Measurements from ENCODE around the gene BCAS1. TPM values are rescaled to one million over a fixed set of nuclear protein-coding genes. Genes with fewer than 3 reads are reported as not detected.

BCAS1 gene
- total RNA-seq, 1 donor from 2014 or later = 2.1 TPM

DNA sequence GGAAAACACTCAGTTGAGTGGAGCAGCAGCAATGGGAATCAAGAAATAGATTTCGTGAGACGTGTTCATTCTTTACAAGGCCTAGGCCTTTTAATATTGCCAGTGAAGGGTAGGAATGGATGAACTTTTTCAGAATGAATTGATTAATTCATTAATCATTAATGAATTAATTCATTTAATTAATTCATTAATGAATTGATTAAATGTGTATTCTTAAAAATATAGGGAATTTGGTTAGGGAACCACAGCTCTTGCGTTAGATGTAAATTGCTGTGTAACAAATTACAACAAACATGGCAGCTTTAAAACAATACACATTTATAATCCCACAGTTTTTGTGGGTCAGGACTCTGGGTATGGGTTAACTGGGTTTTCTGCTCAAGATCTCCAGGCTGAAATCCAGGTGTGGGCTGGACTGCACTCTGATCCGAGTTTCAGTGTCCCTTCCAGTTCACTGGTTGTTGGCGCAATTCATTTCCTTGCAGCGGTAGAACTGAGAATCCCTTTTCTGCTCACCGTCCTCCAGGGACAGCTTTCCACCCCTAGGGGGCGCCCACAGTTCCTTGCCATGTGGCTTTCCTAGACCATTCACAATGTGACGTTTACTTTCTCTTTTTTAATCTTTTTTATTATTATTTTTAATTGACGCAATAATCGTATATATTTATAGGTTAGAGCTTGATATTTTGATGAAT lies 32.8 kb upstream of the BCAS1 start:
- Histone ChIP-seq H3K4me1 (ENCODE audit: control insufficient read depth in 3 of 3, insufficient read depth in 3 of 3, low read length in 3 of 3) (no peaks in the 10 kb centered on the region), H3K27ac (ENCODE audit: low read depth, low read length) (no peak overlapping the region), H3K9ac (ENCODE audit: low read depth in 1 of 3, low read length in 3 of 3) (no peak overlapping the region), H3K4me3 (ENCODE audit: low read length in 3 of 3) (no peak overlapping the region), H3K36me3 (ENCODE audit: control insufficient read depth in 3 of 3, insufficient read depth in 3 of 3, low read length in 3 of 3) (no peaks in the 10 kb centered on the region), H3K27me3 (ENCODE audit: control insufficient read depth in 3 of 3, insufficient read depth in 3 of 3, low read length in 3 of 3) (peaks cover 0 to 10% (median 3%) of the 10 kb centered on the region in 3 donors), H3K9me3 (ENCODE audit: control insufficient read depth in 3 of 3, low read length in 3 of 3) (no peaks in the 10 kb centered on the region)

DNA sequence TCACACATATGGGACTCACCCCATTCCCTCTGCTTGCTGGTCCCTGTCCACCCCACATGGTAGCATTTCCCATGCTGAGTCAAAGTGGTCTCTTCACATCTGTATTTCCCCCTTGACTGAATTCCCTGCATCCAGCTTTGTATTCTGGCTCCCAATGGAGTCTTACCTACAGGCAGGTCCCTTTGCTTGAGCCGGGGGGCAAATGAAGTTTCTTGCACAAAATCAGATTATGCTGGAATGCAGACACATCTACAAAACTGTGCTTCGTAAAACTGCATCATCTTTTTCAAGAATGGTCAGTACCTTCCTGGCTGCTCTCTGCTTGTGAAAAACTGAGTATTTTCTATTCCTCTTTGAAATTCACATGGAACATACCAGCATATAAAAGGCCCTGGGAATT lies 32.1 kb upstream of the BCAS1 start:
- H3K4me3 ChIP-seq (ENCODE audit: low read length in 3 of 3) = no peak overlapping the region
- H3K27me3 ChIP-seq (ENCODE audit: control insufficient read depth in 3 of 3, insufficient read depth in 3 of 3, low read length in 3 of 3) = peaks cover 0 to 10% (median 3%) of the 10 kb centered on the region in 3 donors
- no peak overlapping the region for H3K9ac ChIP-seq (ENCODE audit: low read depth in 1 of 3, low read length in 3 of 3)
- no peaks in the 10 kb centered on the region for H3K36me3 ChIP-seq (ENCODE audit: control insufficient read depth in 3 of 3, insufficient read depth in 3 of 3, low read length in 3 of 3)
- H3K27ac ChIP-seq (ENCODE audit: low read depth, low read length) = no peak overlapping the region
- H3K9me3 ChIP-seq (ENCODE audit: control insufficient read depth in 3 of 3, low read length in 3 of 3) = no peaks in the 10 kb centered on the region
- H3K4me1 ChIP-seq (ENCODE audit: control insufficient read depth in 3 of 3, insufficient read depth in 3 of 3, low read length in 3 of 3) = no peaks in the 10 kb centered on the region

DNA sequence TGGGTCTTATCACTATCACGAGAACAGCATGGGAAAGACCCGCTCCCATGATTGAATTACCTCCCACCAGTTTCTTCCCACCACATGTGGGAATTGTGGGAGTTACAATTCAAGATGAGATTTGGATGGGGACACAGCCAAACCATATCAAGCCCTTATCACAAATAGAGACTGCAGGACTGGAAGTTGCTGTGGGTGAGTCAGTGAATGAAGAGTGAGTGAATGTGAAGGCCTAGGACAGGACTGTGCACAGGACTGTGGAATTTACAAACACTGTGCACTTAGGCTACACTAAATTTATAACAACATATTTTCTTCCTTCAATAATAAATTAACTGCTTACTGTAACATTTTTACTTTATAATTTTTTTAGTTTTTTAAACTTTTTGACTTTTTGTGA lies 30.2 kb upstream of the BCAS1 start:
- H3K4me3 ChIP-seq (ENCODE audit: low read length in 3 of 3) = no peak overlapping the region
- H3K9ac ChIP-seq (ENCODE audit: low read depth in 1 of 3, low read length in 3 of 3) = no peak overlapping the region
- peaks cover 3 to 10% (median 3%) of the 10 kb centered on the region in 3 donors for H3K27me3 ChIP-seq (ENCODE audit: control insufficient read depth in 3 of 3, insufficient read depth in 3 of 3, low read length in 3 of 3)
- H3K27ac ChIP-seq (ENCODE audit: low read depth, low read length) = no peak overlapping the region
- H3K4me1 ChIP-seq (ENCODE audit: control insufficient read depth in 3 of 3, insufficient read depth in 3 of 3, low read length in 3 of 3) = no peaks in the 10 kb centered on the region
- H3K36me3 ChIP-seq (ENCODE audit: control insufficient read depth in 3 of 3, insufficient read depth in 3 of 3, low read length in 3 of 3) = no peaks in the 10 kb centered on the region
- H3K9me3 ChIP-seq (ENCODE audit: control insufficient read depth in 3 of 3, low read length in 3 of 3) = no peaks in the 10 kb centered on the region

DNA sequence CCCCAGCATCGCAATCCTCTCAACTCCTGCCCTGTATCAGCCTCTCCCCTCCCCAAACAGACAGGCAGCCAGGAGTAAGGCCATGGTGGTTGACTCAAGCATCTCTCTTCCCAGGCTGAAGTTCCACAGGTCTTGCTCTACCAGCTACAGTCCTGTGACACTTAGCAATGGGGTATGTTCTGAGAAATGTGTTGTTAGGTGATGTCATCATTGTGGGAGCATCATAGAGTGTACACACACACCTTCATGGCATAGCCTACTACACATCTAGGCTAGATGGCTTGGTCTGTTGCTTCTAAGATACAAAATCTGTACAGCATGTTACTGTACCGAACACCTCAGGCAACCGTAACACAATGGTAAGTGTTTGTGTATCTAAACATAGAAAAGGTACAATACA lies 29.5 kb upstream of the BCAS1 start:
- Histone ChIP-seq H3K9ac (ENCODE audit: low read depth in 1 of 3, low read length in 3 of 3) (no peak overlapping the region), H3K4me1 (ENCODE audit: control insufficient read depth in 3 of 3, insufficient read depth in 3 of 3, low read length in 3 of 3) (no peaks in the 10 kb centered on the region), H3K4me3 (ENCODE audit: low read length in 3 of 3) (no peak overlapping the region), H3K36me3 (ENCODE audit: control insufficient read depth in 3 of 3, insufficient read depth in 3 of 3, low read length in 3 of 3) (no peaks in the 10 kb centered on the region), H3K9me3 (ENCODE audit: control insufficient read depth in 3 of 3, low read length in 3 of 3) (no peaks in the 10 kb centered on the region), H3K27ac (ENCODE audit: low read depth, low read length) (no peak overlapping the region), H3K27me3 (ENCODE audit: control insufficient read depth in 3 of 3, insufficient read depth in 3 of 3, low read length in 3 of 3) (peaks cover 3 to 10% (median 3%) of the 10 kb centered on the region in 3 donors)

DNA sequence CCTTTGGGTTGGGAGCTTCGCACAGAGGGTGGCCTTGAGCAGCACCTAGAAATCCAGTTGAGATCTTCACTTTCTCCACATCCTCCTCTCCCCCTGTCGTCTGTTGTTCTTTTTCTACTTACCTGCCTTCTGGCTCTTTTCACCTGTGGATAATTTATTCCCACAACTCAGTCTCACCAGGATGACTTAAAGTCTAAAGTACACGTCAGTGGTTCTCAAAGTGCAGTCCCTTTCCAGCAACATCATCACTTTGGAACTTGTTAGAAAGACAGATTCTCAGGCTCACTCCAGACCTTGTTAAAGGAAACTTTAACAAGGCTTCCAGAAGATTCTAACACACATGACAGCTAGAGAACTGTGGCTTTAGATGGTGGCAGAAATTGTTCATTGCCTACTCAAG lies 27.7 kb upstream of the BCAS1 start:
- Histone ChIP-seq H3K27ac (ENCODE audit: low read depth, low read length) (no peak overlapping the region), H3K36me3 (ENCODE audit: control insufficient read depth in 3 of 3, insufficient read depth in 3 of 3, low read length in 3 of 3) (no peaks in the 10 kb centered on the region), H3K27me3 (ENCODE audit: control insufficient read depth in 3 of 3, insufficient read depth in 3 of 3, low read length in 3 of 3) (peaks cover 3 to 7% (median 3%) of the 10 kb centered on the region in 3 donors), H3K9ac (ENCODE audit: low read depth in 1 of 3, low read length in 3 of 3) (no peak overlapping the region), H3K4me3 (ENCODE audit: low read length in 3 of 3) (no peak overlapping the region), H3K4me1 (ENCODE audit: control insufficient read depth in 3 of 3, insufficient read depth in 3 of 3, low read length in 3 of 3) (no peaks in the 10 kb centered on the region), H3K9me3 (ENCODE audit: control insufficient read depth in 3 of 3, low read length in 3 of 3) (no peaks in the 10 kb centered on the region)

DNA sequence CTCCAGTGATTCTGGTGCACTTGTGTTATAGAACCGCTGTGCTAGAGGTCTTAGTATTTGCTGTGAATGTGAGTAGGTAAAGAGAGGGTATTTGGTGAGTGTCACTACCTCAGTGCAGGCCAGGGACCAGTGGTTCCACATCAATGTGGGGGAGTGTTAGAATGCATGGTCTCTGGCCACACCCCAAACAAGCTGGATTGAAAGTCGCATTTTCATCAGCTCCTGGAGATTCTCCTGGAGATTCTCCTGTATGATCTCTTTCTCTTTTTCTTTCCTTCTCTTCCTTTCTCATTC lies 26.8 kb upstream of the BCAS1 start:
- H3K9ac ChIP-seq (ENCODE audit: low read depth in 1 of 3, low read length in 3 of 3) = no peak overlapping the region
- no peaks in the 10 kb centered on the region for H3K36me3 ChIP-seq (ENCODE audit: control insufficient read depth in 3 of 3, insufficient read depth in 3 of 3, low read length in 3 of 3)
- no peaks in the 10 kb centered on the region for H3K9me3 ChIP-seq (ENCODE audit: control insufficient read depth in 3 of 3, low read length in 3 of 3)
- no peak overlapping the region for H3K27ac ChIP-seq (ENCODE audit: low read depth, low read length)
- no peaks in the 10 kb centered on the region for H3K4me1 ChIP-seq (ENCODE audit: control insufficient read depth in 3 of 3, insufficient read depth in 3 of 3, low read length in 3 of 3)
- H3K27me3 ChIP-seq (ENCODE audit: control insufficient read depth in 3 of 3, insufficient read depth in 3 of 3, low read length in 3 of 3) = peaks cover 0 to 7% (median 3%) of the 10 kb centered on the region in 3 donors
- no peak overlapping the region for H3K4me3 ChIP-seq (ENCODE audit: low read length in 3 of 3)

DNA sequence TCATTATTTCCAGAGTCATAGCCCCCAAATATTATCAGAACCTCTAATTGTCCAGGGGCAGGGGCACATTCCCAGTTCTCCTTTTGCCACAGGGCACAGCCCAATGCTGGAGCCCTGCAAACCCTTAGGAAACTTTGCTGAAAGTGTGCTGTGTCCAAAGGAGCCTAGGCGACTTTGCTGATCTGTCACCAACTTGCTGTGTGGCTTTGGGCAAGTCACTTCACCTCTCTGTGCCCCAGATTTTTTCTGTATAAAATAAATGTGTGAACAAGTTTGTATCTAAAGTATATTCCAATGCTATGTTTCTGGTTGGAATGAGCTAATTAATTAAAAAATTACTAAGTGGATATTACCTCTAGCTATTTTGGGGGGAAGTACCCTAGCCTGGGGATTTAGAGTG lies 25.4 kb upstream of the BCAS1 start:
- no peaks in the 10 kb centered on the region for H3K36me3 ChIP-seq (ENCODE audit: control insufficient read depth in 3 of 3, insufficient read depth in 3 of 3, low read length in 3 of 3)
- H3K4me1 ChIP-seq (ENCODE audit: control insufficient read depth in 3 of 3, insufficient read depth in 3 of 3, low read length in 3 of 3) = no peaks in the 10 kb centered on the region
- peaks cover 0 to 7% (median 3%) of the 10 kb centered on the region in 3 donors for H3K27me3 ChIP-seq (ENCODE audit: control insufficient read depth in 3 of 3, insufficient read depth in 3 of 3, low read length in 3 of 3)
- no peak overlapping the region for H3K27ac ChIP-seq (ENCODE audit: low read depth, low read length)
- H3K9ac ChIP-seq (ENCODE audit: low read depth in 1 of 3, low read length in 3 of 3) = no peak overlapping the region
- H3K4me3 ChIP-seq (ENCODE audit: low read length in 3 of 3) = no peak overlapping the region
- H3K9me3 ChIP-seq (ENCODE audit: control insufficient read depth in 3 of 3, low read length in 3 of 3) = no peaks in the 10 kb centered on the region

DNA sequence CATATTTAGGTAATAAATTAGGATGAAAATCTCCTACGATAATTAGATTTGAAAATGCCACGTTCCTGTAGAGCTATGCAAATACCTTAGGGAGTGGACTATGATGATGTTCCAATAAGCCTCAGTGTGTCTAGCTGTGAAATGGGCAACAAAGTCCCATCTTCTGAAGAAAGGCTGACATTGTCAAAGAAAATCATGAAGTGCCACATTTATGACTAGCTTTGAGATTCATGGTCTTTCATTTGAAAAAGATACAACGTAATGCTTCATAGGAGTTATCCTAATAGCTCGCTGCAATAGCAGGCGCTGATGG lies 23.8 kb upstream of the BCAS1 start:
- H3K36me3 ChIP-seq (ENCODE audit: control insufficient read depth in 3 of 3, insufficient read depth in 3 of 3, low read length in 3 of 3) = no peaks in the 10 kb centered on the region
- H3K4me3 ChIP-seq (ENCODE audit: low read length in 3 of 3) = no peak overlapping the region
- H3K9me3 ChIP-seq (ENCODE audit: control insufficient read depth in 3 of 3, low read length in 3 of 3) = no peaks in the 10 kb centered on the region
- H3K27me3 ChIP-seq (ENCODE audit: control insufficient read depth in 3 of 3, insufficient read depth in 3 of 3, low read length in 3 of 3) = peaks cover 0 to 3% (median 1%) of the 10 kb centered on the region in 3 donors
- H3K4me1 ChIP-seq (ENCODE audit: control insufficient read depth in 3 of 3, insufficient read depth in 3 of 3, low read length in 3 of 3) = no peaks in the 10 kb centered on the region
- H3K9ac ChIP-seq (ENCODE audit: low read depth in 1 of 3, low read length in 3 of 3) = no peak overlapping the region
- no peak overlapping the region for H3K27ac ChIP-seq (ENCODE audit: low read depth, low read length)

DNA sequence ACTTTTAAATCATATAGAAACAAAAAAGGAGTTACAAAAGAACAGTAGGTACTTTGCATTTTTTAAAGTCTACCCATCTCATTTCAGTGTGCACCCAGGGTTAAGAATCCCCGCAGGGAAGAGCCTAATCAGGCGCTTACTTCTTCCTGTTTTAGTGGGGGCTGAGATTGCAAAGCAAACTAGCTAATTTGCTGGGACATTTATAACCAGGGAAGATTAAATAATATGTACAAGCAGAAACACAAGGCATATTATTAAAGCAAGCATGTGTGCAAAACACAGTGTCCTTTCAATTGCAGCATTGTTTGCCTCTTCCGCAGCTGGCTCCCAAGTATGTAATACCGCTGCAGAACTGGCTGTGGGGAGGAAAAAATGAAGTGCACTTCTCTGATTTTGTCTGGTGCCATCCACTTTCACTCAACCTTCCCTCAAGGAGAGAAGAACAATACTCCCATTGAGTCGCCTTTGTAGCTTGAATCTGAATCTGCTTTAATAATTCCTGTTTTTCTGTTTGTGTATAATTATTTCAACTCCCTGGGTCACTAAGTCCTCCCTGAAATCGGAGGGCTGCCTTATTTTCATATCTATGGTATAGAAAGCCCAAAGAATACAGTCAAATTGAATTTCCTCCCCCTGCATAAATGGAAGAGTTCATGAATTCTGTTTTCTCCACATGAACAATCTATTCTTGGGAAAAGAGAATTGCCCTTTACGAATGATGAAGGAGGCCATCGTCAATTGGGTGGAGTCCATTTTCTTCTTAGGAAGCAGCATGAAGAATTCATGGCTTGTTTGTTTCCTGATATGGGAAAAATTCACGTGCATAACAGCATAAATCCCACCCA lies 23.3 kb upstream of the BCAS1 start:
- H3K27me3 ChIP-seq (ENCODE audit: control insufficient read depth in 3 of 3, insufficient read depth in 3 of 3, low read length in 3 of 3) = peaks cover 0 to 3% (median 0%) of the 10 kb centered on the region in 3 donors
- no peak overlapping the region for H3K9ac ChIP-seq (ENCODE audit: low read depth in 1 of 3, low read length in 3 of 3)
- no peaks in the 10 kb centered on the region for H3K36me3 ChIP-seq (ENCODE audit: control insufficient read depth in 3 of 3, insufficient read depth in 3 of 3, low read length in 3 of 3)
- H3K9me3 ChIP-seq (ENCODE audit: control insufficient read depth in 3 of 3, low read length in 3 of 3) = no peaks in the 10 kb centered on the region
- no peak overlapping the region for H3K4me3 ChIP-seq (ENCODE audit: low read length in 3 of 3)
- no peaks in the 10 kb centered on the region for H3K4me1 ChIP-seq (ENCODE audit: control insufficient read depth in 3 of 3, insufficient read depth in 3 of 3, low read length in 3 of 3)
- no peak overlapping the region for H3K27ac ChIP-seq (ENCODE audit: low read depth, low read length)

DNA sequence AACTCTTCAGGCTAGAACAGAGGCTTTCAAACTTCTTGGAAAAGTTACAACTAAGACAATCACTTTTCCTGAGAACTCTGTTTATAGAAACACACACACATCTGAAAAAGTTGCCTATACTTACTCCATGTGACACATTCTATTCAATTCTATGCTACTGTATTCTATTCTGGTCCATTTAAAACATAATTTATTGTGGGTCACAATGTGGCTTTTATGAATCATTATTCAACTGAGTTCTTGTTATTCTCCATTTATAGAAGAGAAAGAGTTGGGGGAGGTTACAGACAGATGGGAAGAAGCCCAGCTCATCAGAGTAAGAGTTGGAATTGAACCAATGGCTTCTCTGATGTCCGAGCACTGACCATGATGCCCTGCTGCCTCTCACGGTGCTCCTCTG lies 21.6 kb upstream of the BCAS1 start:
- H3K4me1 ChIP-seq (ENCODE audit: control insufficient read depth in 3 of 3, insufficient read depth in 3 of 3, low read length in 3 of 3) = no peaks in the 10 kb centered on the region
- H3K4me3 ChIP-seq (ENCODE audit: low read length in 3 of 3) = no peak overlapping the region
- H3K36me3 ChIP-seq (ENCODE audit: control insufficient read depth in 3 of 3, insufficient read depth in 3 of 3, low read length in 3 of 3) = no peaks in the 10 kb centered on the region
- no peaks in the 10 kb centered on the region for H3K9me3 ChIP-seq (ENCODE audit: control insufficient read depth in 3 of 3, low read length in 3 of 3)
- H3K27me3 ChIP-seq (ENCODE audit: control insufficient read depth in 3 of 3, insufficient read depth in 3 of 3, low read length in 3 of 3) = peaks cover 0 to 3% (median 0%) of the 10 kb centered on the region in 3 donors
- no peak overlapping the region for H3K9ac ChIP-seq (ENCODE audit: low read depth in 1 of 3, low read length in 3 of 3)
- H3K27ac ChIP-seq (ENCODE audit: low read depth, low read length) = no peak overlapping the region
